ENCODE data around the gene RIC8B. TPM values are rescaled to one million over a fixed set of nuclear protein-coding genes. Genes with fewer than 3 reads are reported as not detected.

The RIC8B gene
- total and polyA plus RNA-seq, 8 donors: 2.2 to 71.0 (median 5.6) TPM

DNA sequence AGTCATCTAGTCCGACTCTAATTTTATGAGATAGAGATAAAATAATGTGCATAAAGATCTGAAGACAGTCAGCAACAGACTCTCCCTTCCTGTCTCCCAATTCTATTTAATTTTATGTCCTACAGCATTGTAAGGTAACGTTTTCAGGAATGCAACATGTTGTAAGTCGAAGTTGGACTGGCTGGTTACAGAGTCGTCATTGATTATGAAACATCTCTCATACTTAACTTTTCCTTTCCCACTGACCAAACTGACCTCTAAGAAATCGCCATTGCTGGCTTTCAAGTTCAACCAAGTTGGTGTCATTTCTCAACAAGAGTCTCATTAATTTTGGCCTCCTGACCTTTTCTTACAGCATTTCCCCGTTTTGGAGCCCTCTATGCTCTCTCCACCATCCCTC is 4.9 kb upstream of the RIC8B start:
- Histone ChIP-seq H3K4me3 (no peak overlapping the region), H3K27me3 (no peaks in the 10 kb centered on the region), H3K4me1 (peaks cover 0 to 7% (median 3%) of the 10 kb centered on the region in 4 donors), H3K27ac (no peak overlapping the region), H3K9me3 (no peaks in the 10 kb centered on the region), H3K36me3 (no peaks in the 10 kb centered on the region)
- intact Hi-C loops (cut with DNase I; ENCODE audit: low total_unique reads): no loop called here
- WGBS, 5 donors: 58 to 68% (median 61%) methylated on average over 6 of the region's 6 CpGs
- TF ChIP-seq POLR2A (IDR thresholded peaks at IDR 0.05) (no peak), POLR2AphosphoS5 (IDR thresholded peaks at IDR 0.05) (no peak)
- TF ChIP-seq, protein P1, sequence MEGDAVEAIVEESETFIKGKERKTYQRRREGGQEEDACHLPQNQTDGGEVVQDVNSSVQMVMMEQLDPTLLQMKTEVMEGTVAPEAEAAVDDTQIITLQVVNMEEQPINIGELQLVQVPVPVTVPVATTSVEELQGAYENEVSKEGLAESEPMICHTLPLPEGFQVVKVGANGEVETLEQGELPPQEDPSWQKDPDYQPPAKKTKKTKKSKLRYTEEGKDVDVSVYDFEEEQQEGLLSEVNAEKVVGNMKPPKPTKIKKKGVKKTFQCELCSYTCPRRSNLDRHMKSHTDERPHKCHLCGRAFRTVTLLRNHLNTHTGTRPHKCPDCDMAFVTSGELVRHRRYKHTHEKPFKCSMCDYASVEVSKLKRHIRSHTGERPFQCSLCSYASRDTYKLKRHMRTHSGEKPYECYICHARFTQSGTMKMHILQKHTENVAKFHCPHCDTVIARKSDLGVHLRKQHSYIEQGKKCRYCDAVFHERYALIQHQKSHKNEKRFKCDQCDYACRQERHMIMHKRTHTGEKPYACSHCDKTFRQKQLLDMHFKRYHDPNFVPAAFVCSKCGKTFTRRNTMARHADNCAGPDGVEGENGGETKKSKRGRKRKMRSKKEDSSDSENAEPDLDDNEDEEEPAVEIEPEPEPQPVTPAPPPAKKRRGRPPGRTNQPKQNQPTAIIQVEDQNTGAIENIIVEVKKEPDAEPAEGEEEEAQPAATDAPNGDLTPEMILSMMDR (IDR thresholded peaks at IDR 0.05): no peak
- no peak for DNase-seq

DNA sequence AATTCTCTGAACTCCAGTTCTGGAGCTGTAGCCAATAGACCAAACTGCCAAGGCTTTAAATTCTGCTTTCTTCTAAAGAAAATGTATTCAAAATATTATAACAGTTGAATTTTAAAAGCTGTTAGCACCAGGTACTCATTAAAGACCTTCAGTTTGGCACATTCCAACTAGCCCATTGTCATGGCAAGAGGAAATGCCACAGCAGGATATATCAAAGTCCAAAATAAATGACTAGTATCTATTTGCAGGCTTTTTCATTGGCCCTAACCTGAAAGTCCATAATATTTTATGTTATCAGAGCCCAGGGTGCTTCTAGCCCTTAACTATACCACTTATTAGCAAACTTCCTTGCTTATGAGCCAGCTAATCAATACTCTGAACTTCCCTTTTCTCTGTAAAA is 3.1 kb upstream of the RIC8B start:
- H3K4me3 ChIP-seq: no peak overlapping the region
- TF ChIP-seq, protein P1 (IDR thresholded peaks at IDR 0.05): no peak
- no peak for TF ChIP-seq EP300 (IDR thresholded peaks at IDR 0.05)
- TF ChIP-seq POLR2AphosphoS5 (IDR thresholded peaks at IDR 0.05): no peak
- TF ChIP-seq POLR2A (IDR thresholded peaks at IDR 0.05): no peak
- H3K9me3 ChIP-seq: no peaks in the 10 kb centered on the region
- no peaks in the 10 kb centered on the region for H3K36me3 ChIP-seq
- DNase-seq: no peak
- no peaks in the 10 kb centered on the region for H3K27me3 ChIP-seq
- intact Hi-C loops (cut with DNase I; ENCODE audit: low total_unique reads): no loop called here
- H3K4me1 ChIP-seq: peaks cover 10 to 24% (median 17%) of the 10 kb centered on the region in 4 donors
- H3K27ac ChIP-seq: no peak overlapping the region

DNA sequence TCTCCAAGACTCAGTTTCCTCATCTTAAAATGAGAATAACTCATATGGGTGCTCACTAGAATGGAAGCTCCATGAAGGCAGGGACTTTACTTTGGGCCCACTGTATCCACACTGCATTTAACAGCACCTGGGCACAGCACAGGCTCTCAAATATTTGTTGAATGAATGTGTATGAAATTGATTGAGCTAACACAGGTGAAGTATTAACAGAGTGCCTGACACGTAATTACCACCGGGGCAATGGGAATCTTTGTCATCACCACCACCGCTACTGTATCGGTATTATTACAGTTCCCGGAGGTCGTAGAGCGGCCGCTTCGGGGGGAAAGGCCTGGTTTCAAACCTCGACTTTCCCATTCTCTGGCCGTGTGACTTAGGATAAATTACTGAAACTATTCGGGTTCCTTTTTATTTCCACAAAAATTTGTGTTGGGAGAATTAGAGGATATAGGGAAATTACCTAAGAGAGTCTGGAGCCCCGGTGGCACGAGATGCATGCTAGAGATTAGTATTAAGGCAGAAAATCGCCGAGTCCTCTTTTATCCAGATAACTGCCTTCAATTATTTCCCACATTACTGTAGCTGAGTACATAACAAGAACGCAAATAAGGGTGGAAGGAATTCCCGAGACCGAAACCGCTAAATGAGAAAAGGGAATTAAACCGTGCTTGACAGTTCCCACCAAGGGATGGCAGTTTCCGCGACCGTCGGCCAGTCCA is 1.0 kb upstream of the RIC8B start:
- H3K4me1 ChIP-seq: peaks cover 10 to 31% (median 23%) of the 10 kb centered on the region in 4 donors
- intact Hi-C loops (cut with DNase I; ENCODE audit: low total_unique reads): no loop called here
- TF ChIP-seq POLR2AphosphoS5 (IDR thresholded peaks at IDR 0.05) (no peak), EP300 (IDR thresholded peaks at IDR 0.05) (no peak), POLR2A (IDR thresholded peaks at IDR 0.05) (no peak)
- TF ChIP-seq, protein P1 (IDR thresholded peaks at IDR 0.05): no peak
- DNase-seq: peak in 1 of 2 donors; percentile 23
- no peaks in the 10 kb centered on the region for H3K9me3 ChIP-seq
- H3K27me3 ChIP-seq: no peaks in the 10 kb centered on the region
- WGBS, 5 donors: 36 to 42% (median 37%) methylated on average over 25 of the region's 25 CpGs
- H3K27ac ChIP-seq: peak overlapping the region; percentile 92 to 96 (median 93)
- H3K36me3 ChIP-seq: no peaks in the 10 kb centered on the region
- H3K4me3 ChIP-seq: peak overlapping the region; percentile 84 to 92 (median 86)

DNA sequence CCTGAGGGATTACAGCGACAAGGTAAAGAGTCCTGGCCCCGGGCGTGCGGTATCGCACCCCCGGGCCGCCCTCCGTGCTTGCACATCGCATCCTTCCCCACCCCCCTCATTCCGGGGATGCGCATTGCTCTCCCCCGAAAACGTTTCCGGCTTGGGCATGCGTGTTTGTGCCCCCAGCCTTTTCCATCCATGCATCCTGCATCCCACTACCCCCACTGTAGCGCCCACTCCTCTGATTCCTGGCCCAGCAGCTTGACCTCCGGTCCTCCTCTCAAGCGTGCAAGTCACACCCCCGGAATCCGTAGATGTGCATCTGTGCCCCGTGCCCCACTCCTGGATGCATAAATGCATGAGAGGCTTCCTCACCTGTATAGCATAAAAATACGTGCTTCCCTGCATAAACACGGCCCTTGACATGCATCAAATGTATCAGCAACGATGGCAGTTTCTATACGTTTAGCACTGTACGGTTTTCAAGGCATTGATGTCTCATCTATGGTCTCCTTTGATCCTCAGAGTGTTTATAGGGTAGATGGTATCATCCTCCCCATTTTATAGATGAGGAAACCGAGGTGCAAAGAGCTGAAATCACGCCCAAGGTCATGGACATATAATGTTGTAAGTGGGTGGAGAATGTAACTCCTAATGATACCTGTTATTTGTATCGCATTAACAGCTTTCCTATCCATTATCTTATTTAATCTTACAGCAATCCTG is 484 bp downstream of the RIC8B start:
- Histone ChIP-seq H3K9me3 (no peaks in the 10 kb centered on the region), H3K27me3 (no peaks in the 10 kb centered on the region), H3K36me3 (no peaks in the 10 kb centered on the region), H3K27ac (peak overlapping the region; percentile 92 to 96 (median 93)), H3K4me3 (peak overlapping the region; percentile 84 to 92 (median 86)), H3K4me1 (peaks cover 10 to 44% (median 31%) of the 10 kb centered on the region in 4 donors)
- TF ChIP-seq, protein P1 (IDR thresholded peaks at IDR 0.05): no peak
- no peak for TF ChIP-seq POLR2AphosphoS5 (IDR thresholded peaks at IDR 0.05)
- no peak for TF ChIP-seq POLR2A (IDR thresholded peaks at IDR 0.05)
- no peak for TF ChIP-seq EP300 (IDR thresholded peaks at IDR 0.05)
- intact Hi-C loops (cut with DNase I; ENCODE audit: low total_unique reads): no loop called here
- whole genome bisulfite sequencing, 5 donors: 4 to 7% (median 5%) methylated on average over 20 to 29 of the region's 29 CpGs
- no peak for DNase-seq
